GM12878 (cell line): Measurements from ENCODE around the gene SNAI1.

ENCODE experiments used
- CEBPB ChIP-seq, 2 experiments: fragments of 150-350 bp in 1 of 2; IDR thresholded peaks; 2 replicates each; pipeline ENCODE4 v1.6.1; 2012 to 2014; ENCODE audit warnings: low read depth in 2 of 2, low read length in 2 of 2, borderline replicate concordance in 1 of 2, inconsistent platforms in 1 of 2
- MAX ChIP-seq: IDR thresholded peaks from 2 replicates; pipeline ENCODE4 v1.6.1; 2012; ENCODE audit warnings: low read depth, low read length, improper control_type of control experiment
- PML ChIP-seq: IDR thresholded peaks from 2 replicates; pipeline ENCODE4 v1.6.1; 2012; ENCODE audit warnings: low read length, inconsistent platforms
- ZSCAN29 ChIP-seq: fragments of 450-650 bp; IDR thresholded peaks from 2 replicates; pipeline ENCODE4 v1.6.1; 2017; ENCODE audit warnings: mild to moderate bottlenecking, moderate library complexity

GRCh38 chr20:50004229-50004628 is 21.4 kb downstream of the SNAI1 start:
- TF ChIP-seq MAX: no peak
- TF ChIP-seq CEBPB (IDR thresholded peaks at IDR 0.05; ENCODE audit: borderline replicate concordance in 1 of 2, low read depth in 2 of 2, low read length in 2 of 2): no peak
- TF ChIP-seq ZSCAN29: no peak
- TF ChIP-seq PML: no peak
